CMK (cell line): ENCODE results near the gene C15orf39.
"Not testable (repeated sequence)": the region's sequence is repeated elsewhere in the genome, so short reads cannot be mapped to it uniquely, and the experiment has no call there.

Experiments used
- DNase-seq: peaks from one replicate; pipeline ENCODE4 v3.0.0-alpha.2; 2010; ENCODE audit warnings: low read depth

Gene C15orf39

DNA sequence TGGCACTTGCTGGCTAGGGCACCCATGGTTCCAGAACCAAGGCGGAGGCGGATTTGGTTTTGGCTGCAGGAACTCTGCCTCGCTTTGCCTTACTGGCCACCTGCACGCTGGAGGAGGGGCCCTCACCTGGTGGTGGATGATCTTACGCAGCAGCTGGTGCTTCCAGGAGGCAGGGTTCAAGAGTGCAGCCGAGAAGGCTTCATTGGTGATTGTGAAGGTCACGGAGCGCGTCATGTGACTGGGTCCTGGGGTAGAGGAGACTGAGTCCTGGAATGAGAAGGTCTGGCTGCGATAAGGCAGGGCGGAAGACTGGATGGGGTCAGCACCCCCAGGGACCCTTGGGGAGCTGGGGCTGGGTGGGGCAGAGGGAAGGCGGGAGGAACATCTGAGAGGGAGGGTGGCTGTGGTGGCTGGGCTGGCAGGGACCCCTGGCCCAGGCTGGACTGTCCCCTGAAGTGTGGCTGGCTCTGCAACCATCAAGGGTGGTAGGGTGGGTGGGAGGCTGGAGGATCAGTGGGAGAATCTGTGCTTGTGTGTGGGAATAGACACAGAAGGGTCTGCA is 30.7 kb downstream of the C15orf39 start:
- no peak for DNase-seq

DNA sequence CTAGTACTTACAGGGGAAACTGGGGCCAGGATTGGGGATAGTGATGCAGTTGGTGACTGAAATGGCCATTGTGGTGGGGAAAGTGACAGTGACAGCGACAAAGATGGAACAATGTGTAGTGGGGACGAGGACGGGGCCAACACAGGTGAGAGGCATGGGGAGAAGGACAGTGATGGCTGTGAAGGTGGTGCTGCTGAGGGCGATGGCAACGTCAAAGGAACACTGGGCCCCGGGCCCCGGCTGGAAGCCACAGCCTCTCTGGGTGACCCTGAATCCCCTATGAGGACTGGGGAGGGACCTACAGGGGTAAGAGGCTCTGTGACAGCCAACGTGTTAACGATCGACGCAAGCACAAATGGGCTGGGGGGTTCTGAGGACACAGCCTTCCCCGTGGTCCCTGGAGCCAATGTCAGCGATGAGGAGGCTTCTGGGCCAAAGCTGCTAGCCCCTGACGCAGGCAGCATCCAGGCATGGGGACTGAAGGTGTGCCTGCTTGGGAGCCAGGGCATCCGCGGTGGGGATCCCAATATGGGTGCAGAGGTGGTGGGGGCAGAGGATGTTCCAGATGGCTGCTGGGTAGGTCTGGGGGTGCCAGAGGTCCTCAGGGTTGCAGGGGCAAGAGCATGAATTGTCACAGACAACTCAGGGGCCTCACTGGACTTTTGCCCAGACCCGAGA is 31.3 kb downstream of the C15orf39 start:
- no peak for DNase-seq

GRCh38 chr15:75233504-75234190 is 32.0 kb downstream of the C15orf39 start:
- no peak for DNase-seq

DNA sequence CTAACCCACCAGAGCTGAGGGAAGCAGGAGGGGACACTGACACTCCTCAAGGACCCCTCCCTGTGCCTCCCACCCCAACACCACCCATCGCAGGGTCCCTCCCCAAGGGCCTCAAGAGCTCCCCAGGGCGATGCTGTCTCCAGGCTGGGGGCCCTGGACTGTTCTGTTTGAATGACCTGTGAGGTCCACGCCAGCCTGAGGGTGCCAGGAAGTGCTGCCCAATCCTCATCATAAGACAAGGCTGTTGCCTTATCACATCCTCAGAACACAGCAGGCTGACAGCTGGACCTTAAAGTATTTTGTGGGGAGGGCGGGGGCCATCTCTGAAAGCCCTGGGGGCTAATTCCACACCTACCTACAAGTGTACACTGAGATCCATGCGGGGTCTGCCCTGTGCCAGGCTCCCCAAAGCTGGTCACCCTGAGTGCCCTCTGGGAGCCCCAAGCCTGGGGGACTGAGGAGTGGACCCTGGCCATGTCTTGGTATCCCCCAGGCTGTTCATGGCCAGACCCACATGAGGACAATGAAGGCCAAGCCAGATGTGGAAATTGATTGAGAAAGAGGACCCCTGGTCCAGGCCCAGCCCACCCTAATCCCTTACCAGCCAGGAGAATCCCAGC is 32.6 kb downstream of the C15orf39 start:
- DNase-seq: no peak

GRCh38 chr15:75235051-75235673 is 33.5 kb downstream of the C15orf39 start:
- no peak for DNase-seq

- DNase-seq: no peak
Measured at GRCh38 chr15:75235760-75236729, 34.4 kb downstream of the C15orf39 start.

- DNase-seq: no peak
Measured at GRCh38 chr15:75237316-75237982, 35.8 kb downstream of the C15orf39 start.

DNA sequence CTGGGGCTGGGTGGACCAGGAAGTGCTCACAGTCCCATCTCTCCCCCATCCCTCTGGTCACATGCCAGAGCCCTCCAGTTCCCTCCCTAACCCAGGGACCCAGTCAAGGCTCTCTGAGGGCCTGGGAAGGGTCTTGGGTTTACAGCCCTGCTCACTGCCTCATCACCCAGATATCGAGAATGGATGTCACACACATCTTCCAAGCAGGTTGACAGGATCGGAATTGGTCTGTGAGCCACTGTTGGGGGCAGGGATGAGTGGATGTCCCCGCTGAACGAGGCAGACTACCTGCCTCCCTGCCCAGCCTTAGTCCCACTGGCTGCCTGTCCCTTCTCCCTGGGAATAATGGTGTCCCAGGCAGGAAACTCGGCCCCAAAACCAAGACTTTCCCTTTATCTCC is 36.5 kb downstream of the C15orf39 start:
- DNase-seq: no peak

DNA sequence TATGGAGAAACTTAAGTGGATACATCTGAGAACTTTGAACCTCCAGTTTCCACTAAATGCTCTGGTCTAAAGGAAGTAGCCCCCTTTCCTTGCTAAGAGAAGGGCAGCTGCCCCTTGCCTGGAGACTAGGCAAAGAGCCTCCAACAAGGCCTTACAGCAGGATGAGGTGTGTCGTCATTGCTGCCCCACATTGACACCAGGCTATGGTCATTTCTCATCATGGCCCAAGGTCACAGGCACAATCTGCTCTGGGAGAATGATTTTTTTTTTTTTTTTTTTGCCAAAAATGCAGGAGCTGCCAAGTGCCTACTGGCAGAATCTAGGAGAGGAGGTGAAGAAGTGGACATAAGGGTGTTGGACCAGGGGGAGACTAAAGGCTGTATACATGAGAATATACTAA is 44.1 kb downstream of the C15orf39 start:
- not testable (repeated sequence) for DNase-seq

- DNase-seq: not testable (repeated sequence)
Measured at GRCh38 chr15:75248991-75249390, 47.3 kb downstream of the C15orf39 start.

DNA sequence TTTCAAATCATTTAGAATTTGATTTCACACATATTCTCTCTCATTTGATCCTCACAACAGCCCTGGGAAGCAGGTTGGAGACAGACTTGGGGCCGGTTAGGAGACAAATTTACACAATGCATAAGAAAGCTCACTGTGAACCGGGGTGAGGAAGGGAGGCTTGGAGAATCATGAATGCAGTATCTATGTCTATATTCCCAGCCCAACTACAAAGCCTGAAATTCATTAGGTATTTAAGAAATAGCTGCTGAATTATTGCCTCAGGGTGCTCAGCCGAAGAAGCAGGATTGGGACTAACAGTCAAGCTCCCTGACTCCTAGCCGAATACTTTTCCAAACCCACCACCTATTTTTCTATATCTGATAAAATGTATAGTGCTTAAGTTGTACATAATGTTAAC is 48.0 kb downstream of the C15orf39 start:
- no peak for DNase-seq

- DNase-seq: not testable (repeated sequence)
Measured at GRCh38 chr15:75251343-75251742, 49.7 kb downstream of the C15orf39 start.

DNA sequence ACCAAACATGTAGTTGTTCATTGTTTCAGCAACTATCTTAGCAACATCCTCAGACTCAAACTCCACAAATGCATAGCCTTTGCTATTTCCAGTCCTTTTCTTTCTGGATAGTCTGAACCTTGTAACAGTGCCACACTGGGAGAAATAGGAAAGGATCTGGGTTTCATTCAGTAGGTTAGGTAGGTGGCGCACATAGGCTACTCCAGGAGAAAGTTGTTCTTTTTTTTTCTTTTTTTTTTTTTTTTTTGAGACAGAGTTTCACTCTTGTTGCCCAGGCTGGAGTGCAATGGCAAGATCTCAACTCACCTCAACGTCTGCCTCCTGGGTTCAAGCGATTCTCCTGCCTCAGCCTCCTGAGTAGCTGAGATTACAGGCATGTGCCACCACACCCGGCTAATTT is 50.6 kb downstream of the C15orf39 start:
- not testable (repeated sequence) for DNase-seq

DNA sequence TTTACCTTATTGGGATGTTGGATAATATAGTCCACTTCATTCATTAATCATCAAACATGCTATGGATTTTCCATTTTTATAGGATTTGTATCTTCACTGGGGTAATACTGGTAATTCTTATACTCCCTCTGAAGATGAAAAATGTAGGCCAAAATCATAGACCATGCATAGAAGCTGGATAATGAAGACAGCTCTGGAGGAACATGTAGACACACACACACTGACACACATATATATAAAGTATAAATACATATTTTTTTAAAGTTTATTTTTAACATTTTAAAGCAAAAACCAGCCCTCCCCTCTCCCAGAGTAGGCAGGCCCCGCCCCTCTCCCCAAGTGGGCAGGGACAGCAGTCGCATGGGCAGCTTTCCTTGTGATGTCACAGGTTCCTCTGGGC is 56.4 kb downstream of the C15orf39 start, which contains the start of gene GOLGA6C:
Gene GOLGA6C, plus strand, starts transcription at position 301 of the 400 bp plus-strand sequence. CDS start 265 bp downstream, outside the sequence.
- DNase-seq: not testable (repeated sequence)

DNA sequence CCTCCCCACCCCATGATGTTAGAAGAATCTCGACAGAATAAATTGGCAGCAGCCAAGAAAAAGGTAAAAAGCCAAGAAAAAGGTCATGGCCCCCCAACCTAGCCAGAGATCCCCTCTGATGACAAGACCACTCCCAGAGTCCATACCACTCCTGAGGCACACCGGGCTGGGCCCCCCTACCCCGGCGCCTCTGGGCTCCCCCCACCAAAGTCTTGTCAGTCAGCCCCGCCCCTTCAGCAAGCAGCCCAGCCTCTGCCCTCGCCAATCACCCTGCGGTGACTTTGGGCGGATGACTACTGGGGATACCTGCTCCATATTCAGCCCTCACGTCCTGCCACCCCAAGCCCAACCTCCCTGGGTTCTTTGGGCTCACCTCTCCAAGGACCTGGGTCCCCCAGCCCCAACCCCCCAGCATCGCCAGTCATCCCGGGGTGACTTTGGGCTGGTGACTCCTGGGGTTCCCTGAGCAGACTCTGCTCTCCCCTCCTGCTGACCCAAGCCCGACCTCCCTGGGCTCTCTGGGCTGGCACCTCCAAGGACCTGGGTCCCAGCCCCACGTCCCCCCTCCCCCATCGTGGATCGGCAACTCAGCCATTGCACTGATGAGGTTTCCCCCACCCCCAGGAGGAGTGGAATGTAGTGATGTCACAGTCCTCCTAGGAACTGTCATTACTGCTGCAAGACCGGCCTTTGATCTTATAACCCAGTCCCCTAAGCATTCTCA is 57.1 kb downstream of the C15orf39 start:
- DNase-seq: not testable (repeated sequence)

- not testable (repeated sequence) for DNase-seq
Measured at GRCh38 chr15:75259873-75260272, 58.2 kb downstream of the C15orf39 start.
